IPS DF 6.9 (cell line): ENCODE results near the gene ANKRD66.
"Not testable (repeated sequence)": the region's sequence is repeated elsewhere in the genome, so short reads cannot be mapped to it uniquely, and the experiment has no call there.

ENCODE experiments used
- DNase-seq: peaks from one replicate; pipeline ENCODE4 v3.0.0-alpha.2; 2013; ENCODE audit warnings: low read depth, low spot score
- H3K27ac ChIP-seq: one replicate; pipeline ENCODE4 v1.5.1; 2013; ENCODE audit warnings: low read length, control low read depth
- H3K27me3 ChIP-seq: 2 replicates; pipeline ENCODE4 v1.6.1; 2013; ENCODE audit warnings: mild to moderate bottlenecking, low read length; ENCODE audit not compliant: control insufficient read depth, insufficient read depth
- H3K36me3 ChIP-seq: 2 replicates; pipeline ENCODE4 v1.6.1; 2013; ENCODE audit warnings: low read length; ENCODE audit not compliant: control insufficient read depth, insufficient read depth
- H3K4me1 ChIP-seq: 2 replicates; pipeline ENCODE4 v1.6.1; 2013; ENCODE audit warnings: low read length; ENCODE audit not compliant: control insufficient read depth, insufficient read depth
- H3K4me3 ChIP-seq: 2 replicates; pipeline ENCODE4 v1.5.1; 2013; ENCODE audit warnings: mild to moderate bottlenecking, low read length
- H3K9me3 ChIP-seq: 2 replicates; pipeline ENCODE4 v1.6.1; 2013; ENCODE audit warnings: low read length, inconsistent platforms; ENCODE audit not compliant: control insufficient read depth, insufficient read depth
- WGBS: extraction: QIAGEN DNeasy Blood & Tissue Kit; methylation state at CpG from one replicate; pipeline ENCODE4 v1.1.7; 2013; ENCODE audit warnings: mixed read lengths, missing lambda C conversion rate; ENCODE audit not compliant: insufficient read length, insufficient coverage; 5-methylcytosine and 5-hydroxymethylcytosine counted together

Gene ANKRD66

GRCh38 chr6:46751658-46752057 lies 4.9 kb downstream of the ANKRD66 start:
- Histone ChIP-seq H3K4me3 (no peak overlapping the region), H3K4me1 (peaks cover under 1% of the 10 kb centered on the region; the same call in 1 of the 2 replicates), H3K36me3 (no peaks in the 10 kb centered on the region), H3K27me3 (no peaks in the 10 kb centered on the region), H3K9me3 (no peaks in the 10 kb centered on the region), H3K27ac (no peak overlapping the region)
- WGBS = no CpG with 5 or more reads among the region's 3 CpGs
- no peak for DNase-seq

DNA sequence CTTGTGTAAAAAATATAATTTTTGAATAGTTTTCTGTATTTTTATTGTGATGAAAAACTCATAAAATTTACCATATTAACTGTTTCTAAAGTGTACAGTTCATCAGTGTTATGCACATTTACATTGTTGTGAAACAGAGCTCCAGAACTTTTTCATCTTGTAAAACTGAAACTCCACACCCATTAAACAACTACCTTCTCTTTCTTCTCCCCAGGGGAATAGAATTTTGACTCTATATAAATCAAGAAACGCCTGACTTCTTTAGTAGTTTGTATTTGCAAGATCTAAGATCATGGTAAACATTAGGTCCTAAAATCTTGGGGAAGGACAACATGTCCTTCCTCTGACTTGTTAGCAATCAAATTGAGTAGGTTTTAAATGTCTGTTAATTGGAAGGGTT lies 9.1 kb downstream of the ANKRD66 start:
- Histone ChIP-seq H3K27ac (no peak overlapping the region), H3K36me3 (no peaks in the 10 kb centered on the region), H3K9me3 (no peaks in the 10 kb centered on the region), H3K4me3 (no peak overlapping the region), H3K27me3 (no peaks in the 10 kb centered on the region), H3K4me1 (peaks cover 5% of the 10 kb centered on the region; the same call in 1 of the 2 replicates)
- WGBS = no CpG with 5 or more reads among the region's 1 CpG
- DNase-seq = no peak

GRCh38 chr6:46756469-46757213 lies 9.9 kb downstream of the ANKRD66 start:
- Histone ChIP-seq H3K4me1 (peaks cover 5% of the 10 kb centered on the region; the same call in 1 of the 2 replicates), H3K9me3 (no peaks in the 10 kb centered on the region), H3K27ac (no peak overlapping the region), H3K4me3 (no peak overlapping the region), H3K27me3 (no peaks in the 10 kb centered on the region), H3K36me3 (no peaks in the 10 kb centered on the region)
- no peak for DNase-seq
- 100% methylated on average over 1 of the region's 7 CpGs for WGBS

DNA sequence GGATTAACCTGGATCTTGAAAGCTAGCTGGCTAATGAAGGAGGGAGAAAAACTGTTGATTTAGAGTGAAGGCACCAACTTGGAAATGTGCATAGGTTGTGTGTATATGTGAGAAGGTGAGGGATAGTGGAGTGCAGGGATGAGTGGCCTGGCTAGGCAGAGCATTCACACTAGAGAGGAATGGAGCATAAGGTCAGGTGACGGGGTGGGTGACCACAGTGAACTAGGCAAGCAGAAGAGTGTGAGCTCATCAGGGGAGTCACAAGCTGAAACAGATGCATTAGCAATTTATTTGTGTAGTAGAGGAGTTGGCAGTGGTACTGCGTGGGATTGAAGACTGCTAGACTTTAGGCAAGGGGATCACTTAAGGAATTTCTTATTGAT lies 10.5 kb downstream of the ANKRD66 start:
- Histone ChIP-seq H3K36me3 (no peaks in the 10 kb centered on the region), H3K4me3 (no peak overlapping the region), H3K4me1 (peaks cover 5% of the 10 kb centered on the region; the same call in 1 of the 2 replicates), H3K27ac (no peak overlapping the region), H3K9me3 (no peaks in the 10 kb centered on the region), H3K27me3 (no peaks in the 10 kb centered on the region)
- DNase-seq = no peak
- no CpG with 5 or more reads among the region's 2 CpGs for WGBS

GRCh38 chr6:46758960-46759753 lies 12.4 kb downstream of the ANKRD66 start:
- Histone ChIP-seq H3K27ac (no peak overlapping the region), H3K9me3 (no peaks in the 10 kb centered on the region), H3K4me1 (peaks cover 5% of the 10 kb centered on the region; the same call in 1 of the 2 replicates), H3K36me3 (no peaks in the 10 kb centered on the region), H3K27me3 (no peaks in the 10 kb centered on the region), H3K4me3 (no peak overlapping the region)
- DNase-seq = no peak
- no CpG with 5 or more reads among the region's 4 CpGs for WGBS

- Histone ChIP-seq H3K27ac (no peak overlapping the region), H3K36me3 (no peaks in the 10 kb centered on the region), H3K4me3 (no peak overlapping the region), H3K9me3 (no peaks in the 10 kb centered on the region), H3K4me1 (peaks cover 5% of the 10 kb centered on the region; the same call in 1 of the 2 replicates), H3K27me3 (no peaks in the 10 kb centered on the region)
- DNase-seq = no peak
- WGBS = no CpG with 5 or more reads among the region's 3 CpGs
Measured at GRCh38 chr6:46760925-46761324, 14.2 kb downstream of the ANKRD66 start.

DNA sequence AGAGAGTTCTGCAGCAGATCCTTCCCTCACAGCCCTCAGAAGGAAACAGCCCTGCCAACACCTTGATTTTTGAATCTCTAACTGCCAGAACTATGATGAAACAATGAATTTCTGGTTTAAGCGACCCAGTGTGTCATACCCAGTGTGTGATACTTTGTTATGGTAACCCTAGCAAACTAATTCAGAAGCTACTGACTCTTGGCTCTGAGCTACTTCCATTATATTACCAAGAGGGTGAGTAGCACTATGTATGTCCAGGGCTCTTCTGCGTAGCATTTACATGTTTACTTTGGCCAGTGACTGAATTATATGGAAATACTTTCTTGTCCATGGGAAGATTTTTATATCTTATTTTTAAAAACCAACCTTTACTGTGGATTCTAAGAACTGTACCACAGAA lies 16.7 kb downstream of the ANKRD66 start:
- Histone ChIP-seq H3K4me1 (no peaks in the 10 kb centered on the region), H3K9me3 (no peaks in the 10 kb centered on the region), H3K27ac (no peak overlapping the region), H3K36me3 (no peaks in the 10 kb centered on the region), H3K27me3 (no peaks in the 10 kb centered on the region), H3K4me3 (no peak overlapping the region)
- no CpG with 5 or more reads among the region's 2 CpGs for WGBS
- no peak for DNase-seq

GRCh38 chr6:46764280-46764679 lies 17.5 kb downstream of the ANKRD66 start:
- not testable (repeated sequence) for H3K36me3 ChIP-seq, DNase-seq, H3K4me3 ChIP-seq, H3K27me3 ChIP-seq, H3K9me3 ChIP-seq, H3K4me1 ChIP-seq, H3K27ac ChIP-seq
- WGBS = no CpG with 5 or more reads among the region's 10 CpGs

DNA sequence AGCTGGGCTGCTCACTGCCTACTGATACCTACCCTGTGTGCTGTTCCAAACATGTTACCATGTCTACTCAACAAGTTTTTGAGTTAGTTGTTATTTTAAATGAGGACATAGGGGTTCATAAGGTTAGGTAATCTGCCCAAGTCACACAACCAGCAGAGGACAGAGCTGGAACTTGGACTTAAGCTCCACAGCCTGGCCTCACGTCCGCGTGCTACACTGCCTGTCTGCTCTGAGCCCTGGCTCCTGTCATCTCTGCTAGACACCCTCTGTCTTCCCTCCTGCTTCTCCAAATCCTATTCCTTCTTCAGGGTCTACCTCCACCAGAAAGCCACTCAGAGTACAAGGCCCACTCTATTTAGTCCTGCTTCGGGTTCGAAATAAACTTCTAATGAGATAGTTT lies 18.2 kb downstream of the ANKRD66 start:
- no peaks in the 10 kb centered on the region for H3K27me3 ChIP-seq
- H3K4me1 ChIP-seq = no peaks in the 10 kb centered on the region
- WGBS = no CpG with 5 or more reads among the region's 5 CpGs
- H3K4me3 ChIP-seq = no peak overlapping the region
- no peaks in the 10 kb centered on the region for H3K9me3 ChIP-seq
- H3K27ac ChIP-seq = no peak overlapping the region
- no peak for DNase-seq
- H3K36me3 ChIP-seq = no peaks in the 10 kb centered on the region

DNA sequence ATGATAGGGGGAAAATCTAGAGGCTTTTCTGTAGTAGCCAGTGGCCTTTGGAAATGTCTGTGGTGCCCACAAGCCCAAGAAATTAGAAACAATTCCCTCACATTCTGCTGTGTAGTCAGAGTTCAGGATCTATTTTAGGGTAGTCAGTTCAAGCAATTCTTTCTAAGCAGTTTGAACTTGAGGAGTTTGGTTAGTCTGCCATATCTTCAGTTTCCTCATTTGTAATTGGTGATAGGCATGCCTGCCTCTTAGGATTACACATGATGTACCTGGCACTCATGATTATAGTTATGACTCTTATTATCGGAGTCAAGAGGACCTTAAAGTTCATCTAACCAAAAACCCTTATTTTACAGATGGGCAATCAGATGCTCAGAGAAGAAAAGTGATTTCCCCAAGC lies 25.3 kb downstream of the ANKRD66 start:
- Histone ChIP-seq H3K27ac (no peak overlapping the region), H3K4me3 (no peak overlapping the region), H3K36me3 (no peaks in the 10 kb centered on the region), H3K9me3 (no peaks in the 10 kb centered on the region), H3K27me3 (no peaks in the 10 kb centered on the region), H3K4me1 (no peaks in the 10 kb centered on the region; the same call in 1 of the 2 replicates)
- no peak for DNase-seq
- WGBS = no CpG with 5 or more reads among the region's 1 CpG
